Measurements from ENCODE around the gene COPS4.
"Not testable (repeated sequence)": the region's sequence is repeated elsewhere in the genome, so short reads cannot be mapped to it uniquely, and the experiment has no call there.

- TF ChIP-seq, protein P1, sequence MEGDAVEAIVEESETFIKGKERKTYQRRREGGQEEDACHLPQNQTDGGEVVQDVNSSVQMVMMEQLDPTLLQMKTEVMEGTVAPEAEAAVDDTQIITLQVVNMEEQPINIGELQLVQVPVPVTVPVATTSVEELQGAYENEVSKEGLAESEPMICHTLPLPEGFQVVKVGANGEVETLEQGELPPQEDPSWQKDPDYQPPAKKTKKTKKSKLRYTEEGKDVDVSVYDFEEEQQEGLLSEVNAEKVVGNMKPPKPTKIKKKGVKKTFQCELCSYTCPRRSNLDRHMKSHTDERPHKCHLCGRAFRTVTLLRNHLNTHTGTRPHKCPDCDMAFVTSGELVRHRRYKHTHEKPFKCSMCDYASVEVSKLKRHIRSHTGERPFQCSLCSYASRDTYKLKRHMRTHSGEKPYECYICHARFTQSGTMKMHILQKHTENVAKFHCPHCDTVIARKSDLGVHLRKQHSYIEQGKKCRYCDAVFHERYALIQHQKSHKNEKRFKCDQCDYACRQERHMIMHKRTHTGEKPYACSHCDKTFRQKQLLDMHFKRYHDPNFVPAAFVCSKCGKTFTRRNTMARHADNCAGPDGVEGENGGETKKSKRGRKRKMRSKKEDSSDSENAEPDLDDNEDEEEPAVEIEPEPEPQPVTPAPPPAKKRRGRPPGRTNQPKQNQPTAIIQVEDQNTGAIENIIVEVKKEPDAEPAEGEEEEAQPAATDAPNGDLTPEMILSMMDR (IDR thresholded peaks at IDR 0.05), result not testable (repeated sequence)
- TF ChIP-seq POLR2A (IDR thresholded peaks at IDR 0.05), result not testable (repeated sequence)
Observed at GRCh38 chr4:82987519-82987918, 47.5 kb upstream of the COPS4 start.
